H1 (cell line): ENCODE measurements around the gene KHDRBS1. TPM values are rescaled to one million over a fixed set of nuclear protein-coding genes. Genes with fewer than 3 reads are reported as not detected.

Experiments
- CTCF ChIA-PET: fragments of 300-600 bp; sonication (Branson Sonifier 250); formaldehyde crosslinking; loops from one replicate; lab custom pipeline; 2021; ENCODE audit not compliant: partially characterized antibody; lab: Charles Lee
- POLR2A ChIA-PET: fragments of 300-600 bp; sonication (Branson Sonifier 250); formaldehyde crosslinking; loops from one replicate; lab custom pipeline; 2021; ENCODE audit warnings: inconsistent platforms; ENCODE audit not compliant: partially characterized antibody; lab: Charles Lee
- DNase-seq, 2 experiments: peaks; one replicate each; pipeline versions ENCODE4 v3.0.0 to v3.0.0-alpha.2; 2010 to 2022; ENCODE audit warnings: low spot score in 2 of 2, low read depth in 1 of 2, mixed read lengths in 1 of 2
- FAIRE-seq: peaks from 2 replicates; lab custom pipeline; 2011; peaks lifted over from hg19 to GRCh38; lab: Jason Lieb, UNC
- H2AFZ ChIP-seq: 2 replicates; pipeline ENCODE4 v1.8.1; 2012; ENCODE audit warnings: low read length, inconsistent platforms
- H2AK5ac ChIP-seq: 2 replicates; pipeline ENCODE4 v1.6.1; 2013; ENCODE audit warnings: low read depth, low read length
- H2BK120ac ChIP-seq: replicated peaks from 2 replicates; pipeline ENCODE3; 2013; ENCODE audit warnings: low read depth, low read length, inconsistent platforms
- H2BK12ac ChIP-seq: 2 replicates; pipeline ENCODE4 v1.6.1; 2013; ENCODE audit warnings: low read depth, low read length
- H2BK15ac ChIP-seq: 2 replicates; pipeline ENCODE4 v1.6.1; 2013; ENCODE audit warnings: low read length
- H2BK20ac ChIP-seq: 2 replicates; pipeline ENCODE4 v1.6.1; 2013; ENCODE audit warnings: low read length
- H2BK5ac ChIP-seq: 2 replicates; pipeline ENCODE4 v1.6.1; 2013; ENCODE audit warnings: low read depth, low read length
- H3K14ac ChIP-seq: 2 replicates; pipeline ENCODE4 v1.6.1; 2013; ENCODE audit warnings: inconsistent platforms; ENCODE audit not compliant: insufficient read length
- H3K18ac ChIP-seq: 2 replicates; pipeline ENCODE4 v1.6.1; 2013; ENCODE audit warnings: low read length; ENCODE audit errors: extremely low read depth
- H3K23ac ChIP-seq: 2 replicates; pipeline ENCODE4 v1.6.1; 2013; ENCODE audit warnings: inconsistent platforms; ENCODE audit not compliant: insufficient read length
- H3K23me2 ChIP-seq: 2 replicates; pipeline ENCODE4 v1.6.1; 2013; ENCODE audit warnings: low read depth, low read length
- H3K27ac ChIP-seq: 2 replicates; pipeline ENCODE4 v1.6.1; 2011; ENCODE audit warnings: low read depth, low read length, inconsistent platforms
- H3K27me3 ChIP-seq, 4 experiments: replicated peaks in 1 of 4; 1 replicate in 1 of 4; 2 replicates in 3 of 4; pipeline versions ENCODE4 v1.6.1 to v1.8.1; 2011 to 2013; ENCODE audit warnings: low read length in 3 of 4, mild to moderate bottlenecking in 3 of 4, inconsistent platforms in 2 of 4, mixed read lengths in 2 of 4, moderate library complexity in 1 of 4; ENCODE audit not compliant: control insufficient read depth in 3 of 4, insufficient read depth in 3 of 4; ENCODE audit errors: extremely low read depth in 1 of 4
- H3K36me3 ChIP-seq, 4 experiments: 2 replicates each; pipeline versions ENCODE4 v1.6.1 to v1.8.1; 2011 to 2013; ENCODE audit warnings: mild to moderate bottlenecking in 4 of 4, low read length in 3 of 4, moderate library complexity in 2 of 4, control low read depth in 1 of 4, inconsistent platforms in 1 of 4; ENCODE audit not compliant: insufficient read depth in 4 of 4, control insufficient read depth in 2 of 4
- H3K4ac ChIP-seq: replicated peaks from 2 replicates; pipeline ENCODE3; 2013; ENCODE audit warnings: low read length, low read depth, mixed read lengths, inconsistent platforms; ENCODE audit not compliant: insufficient read length
- H3K4me1 ChIP-seq, 4 experiments: replicated peaks in 1 of 4; 1 replicate in 1 of 4; 2 replicates in 3 of 4; pipeline versions ENCODE4 v1.6.1 to v1.8.1; 2011 to 2013; ENCODE audit warnings: low read length in 3 of 4, inconsistent platforms in 2 of 4, mixed read lengths in 1 of 4; ENCODE audit not compliant: insufficient read depth in 4 of 4, control insufficient read depth in 3 of 4
- H3K4me2 ChIP-seq, 2 experiments: 2 replicates each; pipeline versions ENCODE4 v1.6.1 to v1.8.1; 2011 to 2013; ENCODE audit warnings: low read depth in 2 of 2, low read length in 2 of 2, control low read depth in 1 of 2, inconsistent platforms in 1 of 2, mild to moderate bottlenecking in 1 of 2; ENCODE audit not compliant: insufficient read depth in 1 of 2
- H3K4me3 ChIP-seq, 4 experiments: fragments of 200-600, 300-600 bp in 1 of 4; sonication (generic), shearing (Covaris generic), sonication (Bioruptor Twin) in 1 of 4; 2 replicates each; pipeline versions ENCODE4 v1.5.1 to v1.8.1; 2011 to 2016; ENCODE audit warnings: low read length in 4 of 4, low read depth in 3 of 4, control low read depth in 2 of 4, inconsistent platforms in 2 of 4, mild to moderate bottlenecking in 2 of 4, mixed read lengths in 1 of 4, moderate library complexity in 1 of 4; ENCODE audit not compliant: insufficient read depth in 2 of 4; ENCODE audit errors: extremely low read depth in 1 of 4
- H3K56ac ChIP-seq: replicated peaks from 2 replicates; pipeline ENCODE3; 2013; ENCODE audit warnings: low read depth, mild to moderate bottlenecking, mixed read lengths, low read length, inconsistent platforms; ENCODE audit not compliant: insufficient read length
- H3K79me1 ChIP-seq: 2 replicates; pipeline ENCODE4 v1.6.1; 2013; ENCODE audit warnings: low read depth, low read length, control low read depth
- H3K79me2 ChIP-seq, 2 experiments: 2 replicates each; pipeline versions ENCODE4 v1.6.1 to v1.8.1; 2012 to 2013; ENCODE audit warnings: low read length in 2 of 2, mild to moderate bottlenecking in 2 of 2, inconsistent platforms in 1 of 2; ENCODE audit not compliant: insufficient read depth in 2 of 2, control insufficient read depth in 1 of 2
- H3K9ac ChIP-seq, 4 experiments: replicated peaks in 1 of 4; 1 replicate in 1 of 4; 2 replicates in 3 of 4; pipeline versions ENCODE4 v1.6.1 to v1.8.1; 2011 to 2013; ENCODE audit warnings: low read depth in 3 of 4, low read length in 3 of 4, control low read depth in 2 of 4, mild to moderate bottlenecking in 2 of 4, moderate library complexity in 2 of 4, inconsistent platforms in 1 of 4; ENCODE audit errors: extremely low read depth in 1 of 4
- H3K9me3 ChIP-seq, 2 experiments: 2 replicates each; pipeline versions ENCODE4 v1.6.1 to v1.8.1; 2012 to 2013; ENCODE audit warnings: mild to moderate bottlenecking in 2 of 2, moderate library complexity in 2 of 2, control low read depth in 1 of 2, inconsistent platforms in 1 of 2, low read depth in 1 of 2, low read length in 1 of 2, mixed read lengths in 1 of 2; ENCODE audit not compliant: insufficient read depth in 2 of 2
- H4K20me1 ChIP-seq, 2 experiments: replicated peaks in 1 of 2; 2 replicates each; pipeline versions ENCODE3 to v1.8.1; 2011 to 2013; ENCODE audit warnings: inconsistent platforms in 2 of 2, low read length in 2 of 2, mild to moderate bottlenecking in 1 of 2; ENCODE audit not compliant: insufficient read depth in 2 of 2, control insufficient read depth in 1 of 2
- H4K5ac ChIP-seq: 2 replicates; pipeline ENCODE4 v1.6.1; 2013; ENCODE audit warnings: low read length, low read depth, mixed read lengths, inconsistent platforms; ENCODE audit not compliant: insufficient read length
- H4K8ac ChIP-seq: 2 replicates; pipeline ENCODE4 v1.8.0; 2013; ENCODE audit warnings: mild to moderate bottlenecking, moderate library complexity, low read length, inconsistent platforms; ENCODE audit not compliant: insufficient read depth; ENCODE audit errors: extremely low read depth
- H4K91ac ChIP-seq: replicated peaks from 2 replicates; pipeline ENCODE3; 2013; ENCODE audit warnings: low read length, mixed read lengths, inconsistent platforms; ENCODE audit not compliant: insufficient read length
- ATF3 ChIP-seq: IDR thresholded peaks from 2 replicates; pipeline ENCODE4 v1.6.1; 2011; ENCODE audit warnings: low read depth, mild to moderate bottlenecking, low read length; ENCODE audit not compliant: insufficient read depth
- BCL11A ChIP-seq, 2 experiments: IDR thresholded peaks; one replicate each; pipeline ENCODE4 v1.6.1; 2011; ENCODE audit warnings: low read depth in 2 of 2, low read length in 2 of 2, mild to moderate bottlenecking in 2 of 2
- POLR2A ChIP-seq, 2 experiments: IDR thresholded peaks; 1 replicate in 1 of 2; 2 replicates in 1 of 2; pipeline ENCODE4 v1.6.1; 2011; ENCODE audit warnings: low read depth in 2 of 2, low read length in 2 of 2, mild to moderate bottlenecking in 2 of 2; ENCODE audit errors: control extremely low read depth in 1 of 2
- POLR2AphosphoS5 ChIP-seq: IDR thresholded peaks from 2 replicates; pipeline ENCODE4 v1.6.1; 2011; ENCODE audit warnings: low read depth, low read length
- SIRT6 ChIP-seq: IDR thresholded peaks from one replicate; pipeline ENCODE4 v1.7.1; 2012; ENCODE audit warnings: low read length, inconsistent platforms
- SP4 ChIP-seq: IDR thresholded peaks from 2 replicates; pipeline ENCODE4 v1.6.1; 2012; ENCODE audit warnings: low read length, inconsistent platforms
- whole genome bisulfite sequencing, 2 experiments: shearing (Covaris generic) in 1 of 2; methylation state at CpG; one replicate each; pipeline versions ENCODE4 v1.1.6 to v1.1.7; 2013 to 2015; ENCODE audit warnings: low lambda C conversion rate in 2 of 2, mixed read lengths in 2 of 2, inconsistent platforms in 1 of 2, low coverage in 1 of 2, missing lambda C conversion rate in 1 of 2; ENCODE audit not compliant: insufficient replicate concordance in 2 of 2, insufficient coverage in 1 of 2, insufficient read length in 1 of 2; ENCODE audit errors: extremely low coverage in 1 of 2, missing lambda C conversion rate in 1 of 2; 5-methylcytosine and 5-hydroxymethylcytosine counted together
- polyA plus RNA-seq, 7 experiments: library from polyadenylated mRNA; depleted of rRNA in 3 of 7; stranded (reverse) in 5 of 7; unstranded in 2 of 7; fragments of >200 nt in 5 of 7; fragments of 200-250 nt in 2 of 7; gene quantifications; 1 replicate in 5 of 7; 2 replicates in 1 of 7; 4 replicates in 1 of 7; pipeline versions ENCODE4 v1.2.1 to v1.2.3, GENCODE V29; 2011 to 2013; ENCODE audit warnings: missing spikeins in 2 of 7, mixed read lengths in 2 of 7
- total RNA-seq: library from RNA; stranded (reverse); fragmentation: NEBNext Ultra II Directional; extraction: Animal tissue kit (Norgen Biotek cat#: 25700); gene quantifications from 2 replicates; pipeline ENCODE4 v1.2.1, GENCODE V29; 2021

KHDRBS1 gene
- total and polyA plus RNA-seq, 2 of the 8 experiments (the other 6 are each of a cell fraction or from before 2014, with no cell fraction given): 53.8 to 284 TPM

- no peak overlapping the region for H3K4ac ChIP-seq
- POLR2A ChIA-PET: interaction anchor here (0.7 to 2.7 kb wide), 8 partner anchors 13 to 271 kb away, joined by 3 to 7 read pairs (median 3); partner anchors contain the start of gene KPNA6
- TF ChIP-seq BCL11A (IDR thresholded peaks at IDR 0.05; ENCODE audit: low read depth in 2 of 2, low read length in 2 of 2): no peak
- TF ChIP-seq SP4: no peak
- no peak for TF ChIP-seq SIRT6
- TF ChIP-seq POLR2AphosphoS5: peak; percentile 53; the same call in 1 of the 2 replicates
- TF ChIP-seq POLR2A (IDR thresholded peaks at IDR 0.05; ENCODE audit: control extremely low read depth in 1 of 2, low read depth in 2 of 2, low read length in 2 of 2): peak; percentile 27 to 37; a peak in 2 of 3 replicates
- TF ChIP-seq ATF3: no peak
- TF ChIP-seq, all 59 proteins: peak for 2
- DNase-seq (no peak), FAIRE-seq (no peak)
- Histone ChIP-seq H3K14ac (no peak overlapping the region), H3K23ac (no peak overlapping the region), H2BK5ac (no peak overlapping the region), H4K91ac (no peak overlapping the region), H3K56ac (no peak overlapping the region), H3K79me1 (no peaks in the 10 kb centered on the region), H3K9ac (no peak overlapping the region), H3K27ac (no peak overlapping the region), H2BK15ac (no peak overlapping the region), H2AFZ (no peak overlapping the region), H2BK12ac (no peak overlapping the region), H4K5ac (no peak overlapping the region), H2AK5ac (no peak overlapping the region), H3K27me3 (no peaks in the 10 kb centered on the region), H4K8ac (no peak overlapping the region), H3K79me2 (no peaks in the 10 kb centered on the region), H2BK20ac (no peak overlapping the region), H3K4me2 (no peak overlapping the region), H3K4me1 (peaks cover 3 to 17% (median 12%) of the 10 kb centered on the region in 4 experiments), H3K23me2 (no peaks in the 10 kb centered on the region), H3K4me3 (no peak overlapping the region), H4K20me1 (peaks cover 2% of the 10 kb centered on the region in 2 experiments), H3K9me3 (no peaks in the 10 kb centered on the region), H3K18ac (no peak overlapping the region), H2BK120ac (no peak overlapping the region), H3K36me3 (peaks cover 0 to 3% (median 2%) of the 10 kb centered on the region in 4 experiments; a peak in 2 of 8 replicates)
- CTCF ChIA-PET: interaction anchor here (0.9 kb wide), 1 partner anchor 278 kb away, joined by 3 read pairs; no protein-coding TSS in a partner anchor
- WGBS, 2 experiments: 89% methylated on average over 4 of the region's 4 CpGs; no CpG with 5 or more reads in 1 of the 2 experiments
These were observed 52.8 kb downstream of the KHDRBS1 start for GRCh38 chr1:32066489-32066873.
